Effector CD4-positive, alpha-beta T cell (primary cell): ENCODE results near the gene PNMA6A.
"Not testable (repeated sequence)": the region's sequence is repeated elsewhere in the genome, so short reads cannot be mapped to it uniquely, and the experiment has no call there.

Experiments
- DNase-seq: peaks from one replicate; pipeline ENCODE4 v3.0.0-alpha.2; 2020

PNMA6A gene

DNA sequence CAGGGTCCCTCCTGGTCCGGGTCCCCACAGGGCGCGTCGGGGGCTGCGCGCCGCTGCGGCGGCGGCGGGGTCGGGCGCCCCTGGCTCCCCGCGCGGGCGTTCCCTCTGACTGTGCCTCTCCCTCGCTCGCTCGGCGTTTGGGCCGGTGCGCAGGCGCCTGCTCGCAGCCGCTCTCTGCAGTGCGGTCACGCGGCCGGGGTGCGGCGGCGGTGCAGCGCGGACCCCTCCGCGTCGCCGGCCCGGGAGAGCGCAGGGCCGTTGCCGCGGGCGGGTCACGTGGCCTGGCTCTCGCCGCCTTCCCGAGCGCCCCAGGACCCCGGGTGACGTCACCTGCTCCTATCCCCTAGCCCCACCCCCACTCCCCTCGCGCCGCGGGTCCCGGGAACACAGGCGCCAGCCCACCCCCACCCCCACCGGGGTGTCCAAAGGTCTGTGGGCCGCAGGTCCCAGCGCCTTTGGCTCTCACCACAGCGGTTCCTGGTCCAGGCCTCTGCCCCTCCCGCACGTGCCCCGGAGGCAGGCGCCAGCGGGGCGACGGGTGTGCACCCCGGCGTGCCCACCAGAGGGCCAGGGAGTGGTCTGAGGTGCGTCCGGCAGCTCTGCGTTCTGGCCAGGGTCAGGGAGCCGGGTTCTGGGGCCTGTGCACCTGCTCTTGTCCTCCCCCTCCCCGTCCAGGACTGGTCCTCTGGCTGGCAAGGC lies 5.3 kb downstream of the PNMA6A start:
- not testable (repeated sequence) for DNase-seq

DNA sequence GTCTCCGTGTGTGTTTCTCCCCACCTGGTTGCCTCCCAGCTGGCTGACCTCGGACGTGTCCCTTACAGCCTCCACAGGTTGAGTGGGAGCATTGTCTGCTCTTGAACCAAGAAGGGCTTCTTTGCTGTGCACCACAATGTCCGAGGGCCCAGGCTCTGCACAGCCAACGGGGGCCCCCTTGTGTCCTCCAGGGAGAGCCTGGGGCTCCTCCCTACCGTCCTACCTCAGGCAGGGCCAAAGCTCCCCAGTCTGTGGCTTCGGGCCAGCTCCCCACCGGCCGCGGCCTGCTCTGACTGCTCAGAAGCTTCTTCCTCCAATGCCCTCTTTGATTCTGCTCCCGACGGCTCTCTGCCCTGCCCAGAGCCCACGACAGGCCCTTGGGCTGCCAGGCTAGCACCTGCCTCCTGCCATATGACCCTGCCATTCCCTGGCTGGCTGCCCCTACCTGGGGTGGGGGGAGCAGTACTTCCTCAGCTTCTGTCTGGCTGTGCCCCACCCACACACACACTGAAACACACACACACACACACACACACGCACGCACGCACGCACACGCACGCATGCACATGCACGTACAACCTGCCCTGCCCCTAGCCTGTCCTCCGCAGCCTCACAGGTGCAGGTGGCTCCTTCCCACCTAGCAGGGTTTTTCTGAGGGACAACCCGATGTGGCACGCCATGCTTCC lies 11.1 kb downstream of the PNMA6A start:
- not testable (repeated sequence) for DNase-seq

GRCh38 chrX:153102418-153102817 lies 30.2 kb downstream of the PNMA6A start:
- DNase-seq, result no peak

DNA sequence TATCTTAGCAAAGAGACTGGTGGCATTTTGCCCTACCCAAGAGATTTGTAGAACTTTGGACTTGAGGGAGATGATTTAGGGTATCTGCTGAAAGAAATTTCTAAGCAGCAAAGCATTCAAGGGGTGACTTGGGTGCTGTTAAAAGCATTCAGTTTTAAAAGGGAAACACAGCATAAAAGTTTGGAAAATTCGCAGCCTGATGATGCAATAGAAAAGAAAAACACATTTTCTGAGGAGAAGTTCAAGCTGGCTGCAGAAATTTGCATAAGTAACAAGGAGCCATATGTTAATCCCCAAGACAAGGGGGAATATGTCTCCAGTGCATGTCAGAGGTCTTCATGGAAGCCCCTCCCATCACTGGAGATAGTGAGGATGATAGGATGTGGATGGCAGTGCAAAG lies 32.7 kb downstream of the PNMA6A start:
- not testable (repeated sequence) for DNase-seq

DNA sequence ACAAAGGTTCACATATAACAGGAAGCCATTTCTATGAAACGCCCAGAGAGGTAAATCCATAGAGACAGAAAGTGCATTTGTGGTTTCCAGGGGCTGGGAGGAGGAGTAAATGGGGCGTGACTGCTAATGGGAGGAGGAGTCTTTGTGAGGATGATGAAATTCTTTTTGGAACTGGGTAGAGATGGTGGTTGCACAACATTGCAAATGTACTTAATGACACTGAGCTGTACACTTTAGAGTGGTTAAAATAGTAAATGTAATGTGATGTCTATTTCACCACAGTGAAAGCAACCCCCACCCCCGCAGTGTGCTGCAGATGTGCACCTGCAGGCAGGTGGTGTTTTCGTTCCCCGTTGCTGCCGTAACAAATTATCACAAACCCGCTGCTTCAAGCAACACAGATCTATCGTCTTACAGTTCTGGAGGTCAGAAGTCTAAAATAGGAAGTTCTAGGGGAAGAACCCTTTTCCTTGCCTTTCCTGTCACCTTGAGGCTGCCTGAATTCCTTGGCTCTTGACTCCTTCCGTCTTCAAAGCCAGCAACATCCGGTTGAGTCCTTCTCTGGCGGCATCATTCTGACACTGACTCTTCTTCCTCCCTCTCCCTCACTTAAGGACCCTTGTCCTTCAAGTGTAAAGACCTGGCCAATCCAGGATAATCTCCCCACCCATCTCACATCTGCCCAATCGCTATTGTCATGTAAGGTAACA lies 34.0 kb downstream of the PNMA6A start:
- DNase-seq, result not testable (repeated sequence)

DNA sequence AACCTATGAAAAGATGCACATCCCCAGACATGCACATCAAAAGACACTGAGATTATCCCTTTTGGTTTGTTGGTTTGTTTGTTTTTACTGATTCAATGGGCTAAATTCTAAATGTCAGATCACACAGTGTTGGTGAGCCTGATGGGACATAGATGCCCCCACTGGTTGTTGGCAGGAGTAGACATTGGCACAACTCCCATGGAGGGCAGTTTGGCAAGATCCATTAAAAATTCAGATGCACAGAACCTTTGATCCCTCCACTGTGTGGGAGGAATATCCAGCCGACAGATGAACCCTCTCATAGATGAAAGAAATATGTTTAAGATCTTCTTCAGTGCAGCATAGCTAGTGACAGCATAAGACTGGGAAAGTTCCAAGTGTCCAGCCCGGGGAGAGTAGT lies 38.5 kb downstream of the PNMA6A start:
- not testable (repeated sequence) for DNase-seq

DNA sequence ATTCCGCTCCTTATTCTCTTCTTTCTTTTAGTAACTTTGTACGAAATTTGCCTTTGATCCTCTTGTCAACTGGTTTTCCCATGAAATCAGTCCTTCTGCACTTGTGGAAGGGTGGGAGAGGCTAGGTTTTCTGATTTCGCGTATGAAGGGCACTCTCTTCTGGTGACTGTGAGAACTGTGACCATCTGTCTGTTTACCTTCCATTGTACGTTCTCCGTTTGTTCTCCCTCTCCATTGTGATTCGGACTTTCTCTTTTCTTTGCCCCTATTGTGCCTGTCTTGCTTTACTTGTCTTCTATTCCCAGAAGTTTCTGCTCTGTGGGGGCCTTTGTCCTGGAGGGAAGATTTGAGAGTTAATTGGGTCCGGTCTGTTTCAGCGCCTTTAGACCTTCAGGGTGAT lies 41.6 kb downstream of the PNMA6A start:
- not testable (repeated sequence) for DNase-seq

- not testable (repeated sequence) for DNase-seq
Measured at GRCh38 chrX:153117754-153118153, 45.5 kb downstream of the PNMA6A start.

- DNase-seq, result not testable (repeated sequence)
Measured at GRCh38 chrX:153120230-153120629, 48.0 kb downstream of the PNMA6A start.

GRCh38 chrX:153123468-153123867 lies 51.2 kb downstream of the PNMA6A start:
- DNase-seq, result not testable (repeated sequence)
